Vagina (tissue), 2 donors: ENCODE results near the gene TBC1D2. TPM values are rescaled to one million over a fixed set of nuclear protein-coding genes. Genes with fewer than 3 reads are reported as not detected.
"Not testable (repeated sequence)": the region's sequence is repeated elsewhere in the genome, so short reads cannot be mapped to it uniquely, and the experiment has no call there.

ENCODE experiments used
- DNase-seq, 2 donors: peaks; one replicate each; pipeline ENCODE4 v3.0.0-alpha.2; 2017; ENCODE audit errors: extremely low spot score in 2 of 2
- H3K27ac ChIP-seq: fragments of 200-600 bp; sonication (generic); one replicate; pipeline ENCODE4 v1.5.1; 2019
- H3K27me3 ChIP-seq: fragments of 200-600 bp; sonication (generic); one replicate; pipeline ENCODE4 v1.5.1; 2019
- H3K36me3 ChIP-seq, 2 donors: fragments of 200-600 bp; sonication (generic); one replicate each; pipeline ENCODE4 v1.5.1; 2017 to 2019
- H3K4me1 ChIP-seq: fragments of 200-600 bp; sonication (generic); one replicate; pipeline ENCODE4 v1.5.1; 2019
- H3K4me3 ChIP-seq, 2 donors: fragments of 200-600 bp; sonication (generic); 1 replicate in 1 of 2; 2 replicates in 1 of 2; pipeline ENCODE4 v1.5.1; 2016 to 2019
- H3K9me3 ChIP-seq: fragments of 200-600 bp; sonication (generic); one replicate; pipeline ENCODE4 v1.5.1; 2019
- CTCF ChIP-seq, 3 experiments: fragments of 450-650 bp in 2 of 3; fragments of 200-600 bp in 1 of 3; sonication (generic) in 1 of 3; IDR thresholded peaks; one replicate each; pipeline ENCODE4 v1.5.1; 2017 to 2019; ENCODE audit warnings: antibody characterized with exemption in 3 of 3, mild to moderate bottlenecking in 2 of 3, moderate library complexity in 2 of 3
- POLR2A ChIP-seq, 2 donors: fragments of 450-650 bp; IDR thresholded peaks; one replicate each; pipeline ENCODE4 v1.6.1; 2017; ENCODE audit warnings: antibody characterized with exemption in 2 of 2, mild to moderate bottlenecking in 2 of 2, moderate library complexity in 2 of 2
- POLR2AphosphoS5 ChIP-seq, 2 donors: sonication (generic); formaldehyde crosslinking; IDR thresholded peaks; one replicate each; pipeline ENCODE4 v1.9.0; 2017; ENCODE audit warnings: antibody characterized with exemption in 2 of 2, mild to moderate bottlenecking in 2 of 2, low read depth in 1 of 2; ENCODE audit not compliant: insufficient read depth in 1 of 2
- intact Hi-C: fragments of 100-400 bp; cut with DNase I; formaldehyde crosslinking; loops from one replicate; pipeline ENCODE4 v1.15.1; 2023
- total RNA-seq: library from RNA; depleted of rRNA; stranded (reverse); fragments of >200 nt; gene quantifications from one replicate; pipeline ENCODE4 v1.2.3, GENCODE V29; 2016

The TBC1D2 gene
- total RNA-seq, 1 donor from 2014 or later = 28.0 TPM

GRCh38 chr9:98289614-98290201 lies 34.3 kb upstream of the TBC1D2 start:
- TF ChIP-seq CTCF (IDR thresholded peaks at IDR 0.05) (no peak), POLR2AphosphoS5 (IDR thresholded peaks at IDR 0.05; ENCODE audit: insufficient read depth in 1 of 2, low read depth in 1 of 2) (no peak), POLR2A (IDR thresholded peaks at IDR 0.05) (no peak)
- no peak overlapping the region for H3K27ac ChIP-seq
- intact Hi-C loops = no loop called here
- H3K4me3 ChIP-seq = no peak overlapping the region
- H3K27me3 ChIP-seq = no peaks in the 10 kb centered on the region
- no peaks in the 10 kb centered on the region for H3K36me3 ChIP-seq
- no peaks in the 10 kb centered on the region for H3K9me3 ChIP-seq
- H3K4me1 ChIP-seq = no peaks in the 10 kb centered on the region
- no peak for DNase-seq

DNA sequence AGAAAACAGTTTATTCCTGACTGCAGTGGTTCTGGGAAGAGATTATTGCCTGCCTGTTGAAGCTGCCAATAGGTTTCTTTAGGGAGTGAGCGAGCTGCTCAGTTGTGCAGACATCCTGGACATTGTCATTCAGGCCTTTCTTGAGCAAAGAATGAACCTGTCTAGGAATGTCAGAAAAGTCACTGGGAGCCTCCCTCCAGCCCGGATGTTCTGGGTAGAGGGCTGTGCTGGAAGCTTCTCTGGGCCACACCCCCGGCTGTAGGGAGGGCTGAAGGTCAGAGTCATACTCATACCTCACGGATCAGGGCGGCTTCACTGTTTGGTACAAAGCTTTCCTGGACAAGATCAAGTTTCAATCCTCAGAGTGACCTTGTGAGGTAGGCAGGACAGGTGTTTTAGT lies 33.4 kb upstream of the TBC1D2 start:
- H3K27ac ChIP-seq = no peak overlapping the region
- DNase-seq = no peak
- no peaks in the 10 kb centered on the region for H3K36me3 ChIP-seq
- H3K27me3 ChIP-seq = no peaks in the 10 kb centered on the region
- H3K4me3 ChIP-seq = no peak overlapping the region
- H3K4me1 ChIP-seq = no peaks in the 10 kb centered on the region
- TF ChIP-seq POLR2AphosphoS5 (IDR thresholded peaks at IDR 0.05; ENCODE audit: insufficient read depth in 1 of 2, low read depth in 1 of 2) (no peak), POLR2A (IDR thresholded peaks at IDR 0.05) (no peak), CTCF (IDR thresholded peaks at IDR 0.05) (no peak)
- intact Hi-C loops = no loop called here
- no peaks in the 10 kb centered on the region for H3K9me3 ChIP-seq

DNA sequence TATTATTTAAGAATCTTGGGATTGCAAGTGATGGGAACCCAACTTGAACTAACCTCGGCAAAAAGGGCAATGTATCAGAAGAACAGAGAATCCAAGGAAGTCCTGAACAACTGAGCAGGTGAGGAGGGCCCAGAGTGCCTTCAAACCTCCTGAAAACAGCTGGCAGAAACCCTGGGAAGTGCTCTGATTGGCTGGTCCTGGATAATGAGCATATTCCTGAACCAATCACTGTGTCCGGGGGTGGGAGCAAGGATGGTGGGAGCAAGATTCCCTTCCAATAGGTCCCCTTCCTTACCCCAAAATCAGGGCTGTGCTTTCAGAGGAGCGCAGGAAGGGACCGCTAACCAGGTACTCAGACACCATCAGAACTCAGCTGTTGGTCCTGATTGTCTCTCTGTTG lies 31.9 kb upstream of the TBC1D2 start:
- Histone ChIP-seq H3K9me3 (no peaks in the 10 kb centered on the region), H3K27ac (no peak overlapping the region), H3K4me1 (no peaks in the 10 kb centered on the region), H3K27me3 (no peaks in the 10 kb centered on the region), H3K36me3 (no peaks in the 10 kb centered on the region), H3K4me3 (no peak overlapping the region)
- no peak for DNase-seq
- intact Hi-C loops = no loop called here
- TF ChIP-seq CTCF (IDR thresholded peaks at IDR 0.05) (no peak), POLR2AphosphoS5 (IDR thresholded peaks at IDR 0.05; ENCODE audit: insufficient read depth in 1 of 2, low read depth in 1 of 2) (no peak), POLR2A (IDR thresholded peaks at IDR 0.05) (no peak)

- intact Hi-C loops = no loop called here
- Histone ChIP-seq H3K9me3 (no peaks in the 10 kb centered on the region), H3K4me1 (no peaks in the 10 kb centered on the region), H3K27ac (no peak overlapping the region), H3K27me3 (no peaks in the 10 kb centered on the region), H3K36me3 (no peaks in the 10 kb centered on the region), H3K4me3 (no peak overlapping the region)
- no peak for TF ChIP-seq POLR2AphosphoS5 (IDR thresholded peaks at IDR 0.05; ENCODE audit: insufficient read depth in 1 of 2, low read depth in 1 of 2)
- no peak for TF ChIP-seq POLR2A (IDR thresholded peaks at IDR 0.05)
- TF ChIP-seq CTCF (IDR thresholded peaks at IDR 0.05) = no peak
- no peak for DNase-seq
Observed at GRCh38 chr9:98285446-98285845, 30.0 kb upstream of the TBC1D2 start.

- no peaks in the 10 kb centered on the region for H3K36me3 ChIP-seq
- H3K9me3 ChIP-seq = no peaks in the 10 kb centered on the region
- intact Hi-C loops = no loop called here
- TF ChIP-seq POLR2AphosphoS5 (IDR thresholded peaks at IDR 0.05; ENCODE audit: insufficient read depth in 1 of 2, low read depth in 1 of 2) (no peak), CTCF (IDR thresholded peaks at IDR 0.05) (no peak), POLR2A (IDR thresholded peaks at IDR 0.05) (no peak)
- no peak overlapping the region for H3K27ac ChIP-seq
- no peak for DNase-seq
- no peak overlapping the region for H3K4me3 ChIP-seq
- no peaks in the 10 kb centered on the region for H3K27me3 ChIP-seq
- no peaks in the 10 kb centered on the region for H3K4me1 ChIP-seq
Observed at GRCh38 chr9:98284754-98285153, 29.3 kb upstream of the TBC1D2 start.

- DNase-seq, H3K4me1 ChIP-seq, H3K36me3 ChIP-seq, H3K9me3 ChIP-seq, H3K27me3 ChIP-seq, H3K4me3 ChIP-seq, intact Hi-C loops, H3K27ac ChIP-seq: not testable (repeated sequence)
Observed at GRCh38 chr9:98283143-98283542, 27.7 kb upstream of the TBC1D2 start.
